ENCODE data around the gene MISP3.
A peak's percentile ranks its signal among the peaks of the same experiment; 100 is the strongest.

Gene MISP3

DNA sequence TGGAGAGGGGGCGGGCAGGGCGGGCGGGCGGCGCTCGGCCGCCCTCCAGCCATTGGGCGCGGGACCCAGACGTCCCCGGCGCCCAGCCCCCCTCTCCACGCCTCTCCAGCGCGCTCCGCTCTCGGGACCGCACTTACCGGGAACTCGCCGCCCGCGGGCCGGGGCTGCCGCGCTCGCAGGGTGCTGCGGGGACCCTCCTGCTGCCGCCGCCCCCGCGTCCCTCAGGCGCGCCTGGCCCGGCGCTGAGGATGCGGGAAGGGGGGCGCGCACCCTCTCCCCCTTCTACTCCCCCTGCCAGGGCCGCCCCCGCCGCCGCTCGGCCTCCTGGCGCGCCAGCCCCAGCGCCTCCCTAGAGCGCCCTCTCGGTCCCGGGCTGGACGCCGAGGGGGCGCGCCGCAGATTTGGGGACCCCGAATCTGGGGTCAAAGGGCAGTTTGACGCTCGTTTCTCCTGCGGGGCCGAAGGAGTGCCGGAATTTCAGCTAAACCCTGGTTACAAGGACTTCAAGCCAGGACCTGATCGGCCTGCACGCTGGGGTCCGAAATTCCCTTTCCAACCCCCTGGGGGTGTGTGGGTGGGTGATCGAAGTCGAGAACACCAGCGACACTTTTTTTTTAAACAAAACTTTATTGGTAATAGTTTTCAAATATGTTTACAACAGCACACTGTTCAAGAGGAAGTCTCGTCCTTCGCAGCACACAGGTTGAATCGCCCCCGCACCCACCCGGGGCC lies 18.7 kb downstream of the MISP3 start:
- DNase-seq = peak; percentile 49 to 66 (median 54)
- no peaks in the 10 kb centered on the region for H3K9me3 Mint-ChIP-seq
- no peaks in the 10 kb centered on the region for H3K27me3 Mint-ChIP-seq
- peak overlapping the region; percentile 82 to 97 for H3K27ac Mint-ChIP-seq
- peaks cover 13 to 14% of the 10 kb centered on the region in 2 donors for H3K4me1 Mint-ChIP-seq (ENCODE audit: low read depth in 2 of 2)
- H3K4me3 Mint-ChIP-seq = peak overlapping the region; percentile 91 to 98
- peak; percentile 56 for ATAC-seq (replicated peaks)
- H3K36me3 Mint-ChIP-seq (ENCODE audit: insufficient read depth) = peaks cover 39% of the 10 kb centered on the region

DNA sequence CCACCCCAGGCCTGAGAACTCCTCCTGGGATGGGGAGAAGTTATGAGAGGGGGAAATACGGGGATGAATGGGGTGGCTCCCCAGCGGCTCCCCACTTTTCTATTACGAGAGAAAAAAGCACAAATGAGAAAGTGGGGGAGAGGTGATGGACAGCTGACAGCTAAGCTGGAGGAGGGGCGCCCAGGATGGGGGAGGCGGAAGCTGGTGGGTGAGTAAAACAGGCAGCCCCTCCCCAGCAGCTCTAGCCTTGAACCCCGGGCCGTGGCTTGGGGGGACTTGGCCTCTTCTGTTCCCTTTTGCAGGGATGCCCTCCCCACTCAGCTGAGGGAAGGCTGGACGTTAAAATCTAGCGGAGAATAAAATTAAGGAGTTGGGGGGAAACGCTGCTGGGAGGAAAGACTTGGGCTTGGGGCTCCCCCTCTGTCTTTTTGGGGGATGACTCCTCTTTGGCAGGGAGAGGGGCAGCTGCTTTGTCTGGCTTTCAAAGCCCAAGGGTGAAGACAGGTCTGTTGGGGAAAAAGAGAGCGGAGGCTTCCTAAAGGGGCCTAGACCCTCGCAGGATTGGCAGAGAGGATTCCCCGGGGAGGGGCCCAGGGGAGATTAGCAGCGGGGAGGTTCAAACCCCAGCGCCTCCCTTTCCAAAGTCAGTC lies 19.4 kb downstream of the MISP3 start:
- peak in 1 of 3 experiments; percentile 16 for DNase-seq
- no peak for ATAC-seq (replicated peaks)
- peaks cover 42% of the 10 kb centered on the region for H3K36me3 Mint-ChIP-seq (ENCODE audit: insufficient read depth)
- H3K4me1 Mint-ChIP-seq (ENCODE audit: low read depth in 2 of 2) = peaks cover 13 to 14% of the 10 kb centered on the region in 2 donors
- peak overlapping the region; percentile 82 to 97 for H3K27ac Mint-ChIP-seq
- no peaks in the 10 kb centered on the region for H3K9me3 Mint-ChIP-seq
- H3K27me3 Mint-ChIP-seq = no peaks in the 10 kb centered on the region
- peak overlapping the region; percentile 91 to 98 for H3K4me3 Mint-ChIP-seq

DNA sequence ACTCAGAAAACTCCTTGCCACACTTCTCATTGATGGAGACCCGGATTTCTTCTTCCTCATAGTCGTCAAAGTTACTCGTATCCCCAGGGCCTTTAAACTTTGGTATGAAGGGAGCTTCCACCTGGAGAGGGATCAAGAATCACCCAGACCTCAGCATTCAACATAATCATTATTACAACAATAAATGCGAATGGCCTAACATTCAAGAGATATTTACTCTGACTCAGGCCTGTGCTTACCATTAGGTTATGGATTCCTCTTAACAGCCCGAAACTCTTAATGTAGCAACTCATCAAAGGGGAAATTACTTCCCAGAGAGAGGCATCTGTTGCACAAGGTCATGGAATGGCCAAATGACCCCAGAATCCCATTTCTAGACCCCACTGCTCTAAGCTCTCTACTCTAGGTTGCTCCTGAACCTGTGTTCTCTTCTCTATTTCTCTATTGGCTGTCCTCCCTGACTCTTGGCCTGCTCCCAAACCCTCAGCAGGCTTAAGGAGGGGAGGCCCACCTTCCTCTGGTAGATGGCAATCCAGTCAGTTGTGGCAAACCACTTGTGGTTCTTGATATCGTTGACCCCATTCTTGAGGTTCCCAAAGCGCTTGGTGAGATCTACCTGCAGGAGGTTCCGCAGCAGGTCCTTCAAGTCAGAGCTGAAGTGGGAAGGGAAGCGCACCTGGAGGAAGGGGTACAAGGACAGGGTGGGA lies 20.7 kb downstream of the MISP3 start:
- DNase-seq (no peak), ATAC-seq (replicated peaks) (no peak)
- Mint-ChIP-seq H3K4me1 (ENCODE audit: low read depth in 2 of 2) (peaks cover 13 to 14% of the 10 kb centered on the region in 2 donors), H3K4me3 (no peak overlapping the region), H3K27ac (no peak overlapping the region), H3K9me3 (no peaks in the 10 kb centered on the region), H3K36me3 (ENCODE audit: insufficient read depth) (peaks cover 45% of the 10 kb centered on the region), H3K27me3 (no peaks in the 10 kb centered on the region)

DNA sequence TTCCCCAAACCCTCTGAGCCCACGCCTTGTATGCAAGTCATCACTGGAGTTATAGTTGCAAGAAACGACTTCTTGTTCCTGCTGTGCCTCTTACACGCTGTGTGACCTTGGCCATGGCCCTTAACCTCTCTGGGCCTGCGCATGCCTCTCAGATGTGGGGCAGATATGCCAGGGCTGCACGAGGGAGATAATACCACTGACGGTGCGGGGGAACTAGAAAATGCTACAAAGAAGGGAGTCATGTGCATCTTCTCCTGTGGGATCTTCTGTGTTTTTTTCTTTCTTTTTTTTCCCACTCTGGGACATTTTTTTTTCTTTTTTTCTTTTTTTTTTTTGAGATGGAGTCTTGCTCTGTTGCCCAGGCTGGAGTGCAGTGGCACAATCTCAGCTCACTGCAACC lies 22.3 kb downstream of the MISP3 start:
- peaks cover 35% of the 10 kb centered on the region for H3K36me3 Mint-ChIP-seq (ENCODE audit: insufficient read depth)
- DNase-seq = no peak
- ATAC-seq (replicated peaks) = no peak
- peaks cover 10% of the 10 kb centered on the region in 2 donors for H3K4me1 Mint-ChIP-seq (ENCODE audit: low read depth in 2 of 2)
- H3K4me3 Mint-ChIP-seq = no peak overlapping the region
- H3K27me3 Mint-ChIP-seq = no peaks in the 10 kb centered on the region
- H3K27ac Mint-ChIP-seq = no peak overlapping the region
- no peaks in the 10 kb centered on the region for H3K9me3 Mint-ChIP-seq

DNA sequence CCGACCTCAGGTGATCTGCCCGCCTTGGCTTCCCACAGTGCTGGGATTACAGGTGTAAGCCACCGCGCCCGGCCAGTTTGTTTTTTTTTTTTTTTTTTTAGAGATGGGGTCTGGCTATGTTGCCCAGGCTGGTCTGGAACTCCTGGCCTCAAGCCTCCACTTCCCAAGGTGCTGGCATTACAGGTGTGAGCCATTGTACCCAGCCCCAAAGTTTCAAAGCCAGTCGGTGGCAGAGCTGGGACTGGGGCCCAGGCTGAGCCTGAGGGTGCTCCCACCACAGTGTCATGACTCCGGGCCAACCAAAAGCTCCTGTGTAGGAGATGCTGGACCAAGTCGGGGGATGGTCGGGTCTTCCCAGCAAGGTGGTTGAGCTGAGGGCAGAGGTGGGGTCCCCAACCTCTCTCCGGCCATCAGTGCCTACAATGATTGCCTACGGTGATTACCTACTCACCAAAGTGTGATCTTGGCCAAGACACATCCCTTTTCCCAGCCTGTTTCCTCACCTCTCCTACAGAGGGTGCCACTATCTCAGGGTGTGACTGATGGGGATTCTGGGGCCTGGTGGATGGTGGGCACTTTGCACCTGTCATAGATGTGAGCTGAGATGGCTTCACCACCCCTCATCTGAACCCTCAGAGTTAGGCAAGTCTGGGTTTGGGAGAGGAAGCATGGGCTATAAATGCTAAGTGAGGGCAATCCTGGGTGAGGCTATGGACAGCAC lies 23.8 kb downstream of the MISP3 start:
- no peak for DNase-seq
- Mint-ChIP-seq H3K4me1 (ENCODE audit: low read depth in 2 of 2) (peaks cover 8 to 9% of the 10 kb centered on the region in 2 donors), H3K36me3 (ENCODE audit: insufficient read depth) (peaks cover 29% of the 10 kb centered on the region), H3K27ac (no peak overlapping the region), H3K4me3 (no peak overlapping the region), H3K27me3 (no peaks in the 10 kb centered on the region), H3K9me3 (no peaks in the 10 kb centered on the region)
- no peak for ATAC-seq (replicated peaks)

DNA sequence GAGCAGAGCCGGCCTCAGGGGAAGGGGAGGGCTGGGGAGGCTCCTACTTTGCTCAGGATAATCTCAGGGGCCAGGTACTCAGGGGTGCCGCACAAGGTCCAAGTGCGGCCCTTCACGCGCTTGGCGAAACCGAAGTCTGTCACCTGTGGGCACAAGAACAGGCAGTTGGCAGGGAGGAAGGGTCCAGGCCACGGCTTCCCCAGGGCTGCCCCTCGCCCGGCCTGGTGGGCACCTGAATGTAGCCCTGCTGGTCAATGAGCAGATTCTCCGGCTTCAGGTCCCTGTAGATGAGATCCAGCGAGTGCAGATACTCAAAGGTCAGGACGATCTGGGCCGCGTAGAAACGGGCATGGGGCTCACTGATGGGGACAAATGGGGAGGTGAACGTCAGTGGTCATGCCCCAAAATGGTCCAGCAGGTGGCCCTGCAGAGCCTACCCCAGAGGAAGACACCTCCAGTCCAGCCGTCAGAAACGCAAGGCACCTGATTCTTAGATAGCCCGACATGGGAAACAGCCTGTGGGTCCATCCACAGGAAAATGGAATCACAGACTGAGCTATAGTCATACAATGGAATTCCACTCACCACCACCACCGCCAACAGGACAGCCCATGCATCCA lies 25.1 kb downstream of the MISP3 start:
- H3K4me3 Mint-ChIP-seq = no peak overlapping the region
- no peaks in the 10 kb centered on the region for H3K27me3 Mint-ChIP-seq
- DNase-seq = no peak
- no peak overlapping the region for H3K27ac Mint-ChIP-seq
- H3K9me3 Mint-ChIP-seq = no peaks in the 10 kb centered on the region
- ATAC-seq (replicated peaks) = no peak
- peaks cover 28% of the 10 kb centered on the region for H3K36me3 Mint-ChIP-seq (ENCODE audit: insufficient read depth)
- no peaks in the 10 kb centered on the region for H3K4me1 Mint-ChIP-seq (ENCODE audit: low read depth in 2 of 2)

DNA sequence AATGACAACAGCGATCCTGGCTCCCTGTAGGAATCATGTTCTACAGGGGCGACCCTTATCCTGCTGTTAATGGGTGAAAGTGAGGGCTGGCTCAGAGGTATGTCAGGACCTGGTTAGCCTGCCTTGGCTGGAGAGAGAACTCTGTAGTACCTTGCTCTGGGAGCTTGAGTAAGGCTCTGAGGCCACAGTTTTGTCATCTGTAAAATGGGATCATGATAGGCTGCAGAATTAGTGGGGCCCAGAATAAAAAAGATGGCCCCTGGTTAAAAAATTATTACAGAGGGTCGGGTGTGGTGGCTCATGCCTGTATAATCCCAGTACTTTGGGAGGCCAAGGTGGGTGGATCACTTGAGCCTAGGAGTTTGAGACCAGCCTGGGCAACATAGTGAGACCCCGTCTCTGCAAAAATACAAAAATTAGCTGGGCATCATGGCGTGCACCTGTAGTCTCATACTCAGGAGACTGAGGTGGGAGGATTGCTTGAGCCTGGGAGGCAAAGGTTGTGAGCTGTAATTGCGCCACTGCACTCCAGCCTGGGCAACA lies 28.5 kb downstream of the MISP3 start:
- ATAC-seq (replicated peaks) = no peak
- Mint-ChIP-seq H3K27ac (no peak overlapping the region), H3K9me3 (no peaks in the 10 kb centered on the region)

DNA sequence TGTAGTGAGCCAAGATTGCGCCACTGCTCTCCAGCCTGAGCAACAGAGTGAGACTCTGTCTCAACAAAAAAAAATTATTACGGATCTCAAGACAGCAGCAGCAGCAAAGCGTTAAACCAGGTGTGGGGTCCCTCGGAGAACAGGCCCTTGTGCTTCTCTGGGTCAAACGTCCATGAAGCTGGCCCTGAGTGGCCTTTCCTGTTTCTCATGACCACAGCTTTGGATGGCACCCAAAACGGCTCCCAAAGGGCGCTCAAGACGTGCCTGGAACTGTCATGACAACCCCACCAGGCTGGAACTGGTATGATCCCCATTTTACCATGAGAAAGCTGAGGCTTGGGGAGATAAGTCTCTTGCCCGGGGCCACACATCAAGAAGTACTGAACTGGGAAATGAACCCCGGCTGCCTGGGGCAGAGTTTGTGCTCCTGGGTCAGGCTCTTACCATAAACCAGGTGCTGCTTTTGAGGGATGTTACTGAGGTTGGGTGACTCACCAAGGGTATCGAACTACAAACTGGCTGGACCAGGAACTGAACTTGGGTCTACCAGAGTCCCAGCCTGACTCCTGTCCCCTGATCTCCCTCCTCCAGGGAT lies 29.6 kb downstream of the MISP3 start:
- ATAC-seq (replicated peaks) = no peak
- Mint-ChIP-seq H3K4me3 (no peak overlapping the region), H3K36me3 (ENCODE audit: insufficient read depth) (peaks cover 49% of the 10 kb centered on the region), H3K27ac (no peak overlapping the region), H3K27me3 (no peaks in the 10 kb centered on the region), H3K4me1 (ENCODE audit: low read depth in 2 of 2) (no peaks in the 10 kb centered on the region), H3K9me3 (no peaks in the 10 kb centered on the region)
- DNase-seq = no peak

More for the DNA sequence above, 28.5 kb downstream of the MISP3 start:
- H3K27me3 Mint-ChIP-seq = no peaks in the 10 kb centered on the region
- DNase-seq = no peak
- H3K4me3 Mint-ChIP-seq = no peak overlapping the region
- H3K4me1 Mint-ChIP-seq (ENCODE audit: low read depth in 2 of 2) = no peaks in the 10 kb centered on the region
- H3K36me3 Mint-ChIP-seq (ENCODE audit: insufficient read depth) = peaks cover 49% of the 10 kb centered on the region

DNA sequence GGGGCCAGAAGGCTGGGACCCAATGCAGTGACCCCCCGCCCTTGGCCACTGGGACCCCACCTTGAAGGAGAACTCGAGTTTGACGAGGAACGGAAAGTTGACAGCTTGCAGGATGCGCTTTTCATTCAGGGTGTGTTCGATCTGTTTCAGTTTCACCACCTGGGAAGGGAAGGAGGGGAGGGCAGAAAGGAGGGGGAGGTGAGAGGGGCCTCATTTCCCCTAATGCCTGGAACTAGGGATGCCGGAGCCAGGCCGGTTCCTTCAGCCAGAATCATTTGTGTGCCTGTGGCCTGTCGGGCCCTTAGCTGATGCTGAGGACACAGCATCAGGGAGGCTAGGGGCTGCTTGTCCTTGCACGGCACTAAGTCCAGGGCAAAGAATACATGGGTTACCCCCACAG lies 30.2 kb downstream of the MISP3 start:
- no peak overlapping the region for H3K27ac Mint-ChIP-seq
- H3K4me1 Mint-ChIP-seq (ENCODE audit: low read depth in 2 of 2) = no peaks in the 10 kb centered on the region
- DNase-seq = no peak
- no peak overlapping the region for H3K4me3 Mint-ChIP-seq
- no peaks in the 10 kb centered on the region for H3K27me3 Mint-ChIP-seq
- H3K9me3 Mint-ChIP-seq = no peaks in the 10 kb centered on the region
- no peak for ATAC-seq (replicated peaks)
- H3K36me3 Mint-ChIP-seq (ENCODE audit: insufficient read depth) = peaks cover 49% of the 10 kb centered on the region

DNA sequence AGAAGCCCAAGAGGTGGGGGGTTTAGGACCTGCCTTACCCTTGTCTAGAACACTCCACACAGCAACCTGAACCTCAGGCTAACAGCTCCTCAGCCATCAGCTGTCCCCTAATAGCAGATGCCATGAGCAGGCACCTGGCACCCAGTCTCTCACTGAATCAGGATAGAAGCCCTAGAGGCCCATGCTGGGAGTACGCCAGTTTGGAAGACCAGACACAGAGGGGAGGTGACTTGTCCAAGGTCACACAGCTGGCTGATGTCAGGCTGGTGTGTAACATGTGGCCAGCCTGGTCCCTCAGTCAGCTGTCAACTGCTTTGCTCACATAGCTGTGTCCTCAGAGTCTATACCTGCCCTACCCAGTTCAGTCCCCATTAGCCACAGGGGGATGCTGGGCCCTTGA lies 30.7 kb downstream of the MISP3 start:
- no peak for DNase-seq
- H3K36me3 Mint-ChIP-seq (ENCODE audit: insufficient read depth) = peaks cover 49% of the 10 kb centered on the region
- no peak for ATAC-seq (replicated peaks)
- H3K9me3 Mint-ChIP-seq = no peaks in the 10 kb centered on the region
- no peaks in the 10 kb centered on the region for H3K4me1 Mint-ChIP-seq (ENCODE audit: low read depth in 2 of 2)
- H3K27me3 Mint-ChIP-seq = no peaks in the 10 kb centered on the region
- H3K4me3 Mint-ChIP-seq = no peak overlapping the region
- no peak overlapping the region for H3K27ac Mint-ChIP-seq

DNA sequence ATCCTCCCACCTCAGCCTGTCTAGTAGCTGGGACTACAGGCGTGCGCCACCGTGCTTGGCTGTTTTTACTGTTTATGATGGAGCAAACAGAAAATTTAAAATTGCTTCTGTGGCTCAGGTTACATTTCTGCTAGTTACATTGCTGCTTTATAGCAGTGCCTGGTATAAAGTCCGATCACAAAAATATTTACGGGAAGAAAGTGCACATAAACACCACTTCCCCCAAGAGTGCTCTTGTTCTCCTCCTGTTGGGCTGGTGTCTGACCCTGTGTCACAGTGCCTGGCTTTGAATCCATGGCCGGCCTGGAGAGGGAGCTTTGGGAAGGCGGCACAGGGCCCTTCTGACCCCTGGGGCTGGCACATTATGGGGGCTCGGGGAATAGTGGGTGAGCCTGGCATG lies 33.1 kb downstream of the MISP3 start:
- Mint-ChIP-seq H3K27me3 (no peaks in the 10 kb centered on the region), H3K36me3 (ENCODE audit: insufficient read depth) (peaks cover 48% of the 10 kb centered on the region), H3K4me3 (no peak overlapping the region), H3K27ac (peak overlapping the region in 1 of 2 donors; percentile 12), H3K4me1 (ENCODE audit: low read depth in 2 of 2) (no peaks in the 10 kb centered on the region), H3K9me3 (no peaks in the 10 kb centered on the region)
- ATAC-seq (replicated peaks) (no peak), DNase-seq (no peak)

DNA sequence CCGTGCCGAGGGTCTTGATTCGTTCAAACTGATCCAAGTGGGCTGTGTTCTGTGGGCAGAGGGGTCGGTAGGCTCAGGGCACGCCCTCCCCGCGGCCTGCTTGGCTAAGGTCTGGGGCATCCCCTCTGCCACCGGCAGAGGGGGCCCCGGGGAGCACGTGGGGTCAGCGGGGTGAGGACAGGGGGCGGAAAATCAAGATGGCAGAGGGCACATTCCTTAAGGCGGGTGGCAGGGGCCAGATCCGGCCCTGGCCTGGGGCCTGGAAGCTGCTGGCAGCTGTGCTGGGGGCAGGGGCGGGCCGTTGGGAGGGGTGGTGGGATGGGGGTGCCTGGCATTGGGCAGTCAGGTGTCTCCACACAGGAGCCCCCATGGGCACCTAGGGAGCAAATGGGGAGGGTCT lies 34.3 kb downstream of the MISP3 start:
- no peak overlapping the region for H3K27ac Mint-ChIP-seq
- no peak for ATAC-seq (replicated peaks)
- peaks cover 46% of the 10 kb centered on the region for H3K36me3 Mint-ChIP-seq (ENCODE audit: insufficient read depth)
- H3K4me3 Mint-ChIP-seq = no peak overlapping the region
- H3K9me3 Mint-ChIP-seq = no peaks in the 10 kb centered on the region
- no peaks in the 10 kb centered on the region for H3K27me3 Mint-ChIP-seq
- no peaks in the 10 kb centered on the region for H3K4me1 Mint-ChIP-seq (ENCODE audit: low read depth in 2 of 2)
- DNase-seq = no peak
